Psoas muscle (tissue), 8 donors: ENCODE measurements around the gene RALGAPA2. TPM values are rescaled to one million over a fixed set of nuclear protein-coding genes. Genes with fewer than 3 reads are reported as not detected.

Experiments
- ATAC-seq, 4 donors: fragments of 200-7000 bp; cut with Tn5 transposase; one replicate each; pipeline ENCODE4 v1.9.1; 2020; ENCODE audit warnings: moderate library complexity in 3 of 4, mild to moderate bottlenecking in 2 of 4
- DNase-seq, 2 donors: peaks; one replicate each; pipeline ENCODE4 v3.0.0-alpha.2; 2020
- H3K27ac ChIP-seq: fragments of 200-600 bp; one replicate; pipeline ENCODE4 v1.8.0; 2022
- H3K27me3 ChIP-seq, 3 donors: fragments of 200-600 bp in 1 of 3; one replicate each; pipeline versions ENCODE4 v1.6.1 to v1.8.0; 2013 to 2022; ENCODE audit warnings: low read length in 2 of 3, mild to moderate bottlenecking in 2 of 3, moderate library complexity in 1 of 3; ENCODE audit not compliant: insufficient read depth in 3 of 3
- H3K36me3 ChIP-seq, 2 donors: fragments of 200-600 bp in 1 of 2; one replicate each; pipeline versions ENCODE4 v1.6.1 to v1.8.0; 2013 to 2022; ENCODE audit warnings: low read depth in 1 of 2, mild to moderate bottlenecking in 1 of 2, moderate library complexity in 1 of 2; ENCODE audit not compliant: insufficient read depth in 1 of 2
- H3K4me1 ChIP-seq: fragments of 200-600 bp; one replicate; pipeline ENCODE4 v1.8.0; 2022
- H3K4me3 ChIP-seq: fragments of 200-600 bp; one replicate; pipeline ENCODE4 v1.8.0; 2022; ENCODE audit warnings: mild to moderate bottlenecking
- H3K9me3 ChIP-seq: fragments of 200-600 bp; one replicate; pipeline ENCODE4 v1.8.0; 2022
- WGBS, 3 donors: extraction: QIAGEN DNeasy Blood & Tissue Kit; methylation state at CpG; one replicate each; pipeline versions ENCODE4 v1.1.6 to v1.1.7; 2013; 5-methylcytosine and 5-hydroxymethylcytosine counted together
- intact Hi-C, 2 donors: fragments of 100-400 bp; cut with DNase I; formaldehyde crosslinking; loops; one replicate each; pipeline versions ENCODE4 v1.11.0 to v1.14.2; 2022
- polyA plus RNA-seq, 3 donors: library from polyadenylated mRNA; stranded (reverse); fragments of 200-250 nt; gene quantifications; one replicate each; pipeline ENCODE4 v1.2.3, GENCODE V29; 2013
- total RNA-seq, 4 donors: library from RNA; stranded (reverse); fragmentation: NEBNext Ultra II Directional in 2 of 4; extraction: Animal tissue kit (Norgen Biotek cat#: 25700) in 2 of 4; gene quantifications; one replicate each; pipeline versions ENCODE4 v1.2.1 to v1.2.4, GENCODE V29; 2021 to 2023
- TF ChIP-seq, protein P1 (sequence below): fragments of 200-600 bp; IDR thresholded peaks from one replicate; pipeline ENCODE4 v1.8.0; 2022; ENCODE audit warnings: antibody characterized with exemption
- donor health status: healthy with polysubstance abuse.
- donor health status: DM: no; HTN: no; CAD: no; lungs with moderate emphysema.
- donor health status: Bipolar disorder and iron deficiency.
- donor health status: healthy.
- donor health status: DM: yes; HTN: yes; CAD: no.
- donor health status: DM: no; HTN: no; CAD: no.
- donor health status: DM: no; HTN: no; CAD: no.
- donor health status: DM: yes; HTN: yes; CAD: no.

RALGAPA2 gene
- total and polyA plus RNA-seq, 7 donors = 12.2 to 75.5 (median 51.1) TPM

GRCh38 chr20:20395087-20395486 is 317.4 kb downstream of the RALGAPA2 start:
- Histone ChIP-seq H3K4me1 (no peaks in the 10 kb centered on the region), H3K9me3 (no peaks in the 10 kb centered on the region), H3K4me3 (no peak overlapping the region), H3K27me3 (no peaks in the 10 kb centered on the region), H3K36me3 (peaks cover 5 to 76% of the 10 kb centered on the region in 2 donors), H3K27ac (no peak overlapping the region)
- ATAC-seq = no peak
- TF ChIP-seq, protein P1, sequence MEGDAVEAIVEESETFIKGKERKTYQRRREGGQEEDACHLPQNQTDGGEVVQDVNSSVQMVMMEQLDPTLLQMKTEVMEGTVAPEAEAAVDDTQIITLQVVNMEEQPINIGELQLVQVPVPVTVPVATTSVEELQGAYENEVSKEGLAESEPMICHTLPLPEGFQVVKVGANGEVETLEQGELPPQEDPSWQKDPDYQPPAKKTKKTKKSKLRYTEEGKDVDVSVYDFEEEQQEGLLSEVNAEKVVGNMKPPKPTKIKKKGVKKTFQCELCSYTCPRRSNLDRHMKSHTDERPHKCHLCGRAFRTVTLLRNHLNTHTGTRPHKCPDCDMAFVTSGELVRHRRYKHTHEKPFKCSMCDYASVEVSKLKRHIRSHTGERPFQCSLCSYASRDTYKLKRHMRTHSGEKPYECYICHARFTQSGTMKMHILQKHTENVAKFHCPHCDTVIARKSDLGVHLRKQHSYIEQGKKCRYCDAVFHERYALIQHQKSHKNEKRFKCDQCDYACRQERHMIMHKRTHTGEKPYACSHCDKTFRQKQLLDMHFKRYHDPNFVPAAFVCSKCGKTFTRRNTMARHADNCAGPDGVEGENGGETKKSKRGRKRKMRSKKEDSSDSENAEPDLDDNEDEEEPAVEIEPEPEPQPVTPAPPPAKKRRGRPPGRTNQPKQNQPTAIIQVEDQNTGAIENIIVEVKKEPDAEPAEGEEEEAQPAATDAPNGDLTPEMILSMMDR = no peak
- intact Hi-C loops = no loop called here
- 92 to 94% (median 93%) methylated on average over 11 to 12 of the region's 12 CpGs for WGBS, 3 donors
- no peak for DNase-seq

- H3K4me3 ChIP-seq = no peak overlapping the region
- TF ChIP-seq, protein P1 = no peak
- peaks cover 5 to 85% of the 10 kb centered on the region in 2 donors for H3K36me3 ChIP-seq
- intact Hi-C loops = no loop called here
- no peaks in the 10 kb centered on the region for H3K9me3 ChIP-seq
- no peak for DNase-seq
- WGBS, 3 donors = 70 to 75% (median 72%) methylated on average over 20 of the region's 20 CpGs
- no peaks in the 10 kb centered on the region for H3K4me1 ChIP-seq
- no peak overlapping the region for H3K27ac ChIP-seq
- peak in 2 of 4 donors; percentile 12 to 29 for ATAC-seq
- H3K27me3 ChIP-seq = no peaks in the 10 kb centered on the region
Observed at GRCh38 chr20:20393207-20394120, 319.0 kb downstream of the RALGAPA2 start.

DNA sequence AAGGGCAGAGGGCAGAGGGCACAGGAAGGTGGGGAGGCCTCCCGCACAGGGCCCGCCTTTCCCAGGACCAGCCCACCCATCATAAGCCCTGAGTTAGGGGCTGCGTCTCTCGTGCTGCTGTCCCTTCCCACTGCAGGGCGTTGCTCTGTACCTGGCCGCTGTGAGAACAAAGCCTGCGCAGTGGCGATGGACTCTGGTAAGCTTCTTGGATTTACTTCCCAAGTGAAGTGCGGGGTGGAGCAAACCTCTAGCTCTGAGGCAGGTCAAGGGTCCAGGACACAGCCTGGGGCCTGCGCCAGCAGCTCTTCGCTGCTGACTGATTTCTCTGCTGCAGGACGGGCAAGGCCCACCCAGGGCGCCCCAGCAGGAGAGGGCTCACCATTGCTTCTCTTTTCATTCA is 320.7 kb downstream of the RALGAPA2 start:
- TF ChIP-seq, protein P1 = no peak
- Histone ChIP-seq H3K4me1 (no peaks in the 10 kb centered on the region), H3K4me3 (no peak overlapping the region), H3K27ac (no peak overlapping the region), H3K36me3 (peaks cover 5 to 80% of the 10 kb centered on the region in 2 donors), H3K9me3 (no peaks in the 10 kb centered on the region), H3K27me3 (no peaks in the 10 kb centered on the region)
- no peak for DNase-seq
- intact Hi-C loops = no loop called here
- no peak for ATAC-seq
- 93% methylated on average over 13 of the region's 13 CpGs for WGBS, 3 donors

GRCh38 chr20:20391115-20391514 is 321.3 kb downstream of the RALGAPA2 start:
- WGBS, 3 donors = 89 to 91% (median 90%) methylated on average over 4 of the region's 4 CpGs
- TF ChIP-seq, protein P1 = no peak

More at GRCh38 chr20:20391115-20391514, 321.3 kb downstream of the RALGAPA2 start:
- no peak overlapping the region for H3K4me3 ChIP-seq
- peaks cover 5 to 73% of the 10 kb centered on the region in 2 donors for H3K36me3 ChIP-seq
- no peaks in the 10 kb centered on the region for H3K27me3 ChIP-seq
- ATAC-seq (no peak), DNase-seq (no peak)
- no peak overlapping the region for H3K27ac ChIP-seq
- H3K9me3 ChIP-seq = no peaks in the 10 kb centered on the region
- intact Hi-C loops = no loop called here
- H3K4me1 ChIP-seq = no peaks in the 10 kb centered on the region
